Hematopoietic multipotent progenitor cell treated with erythropoietin and hydrocortisone succinate and interleukin-3 and kit ligand, for 17 days (in vitro differentiated cells): ENCODE results near the gene UBE2R2.

Experiments
- DNase-seq: peaks from one replicate; pipeline ENCODE4 v3.0.0-alpha.2; 2015; ENCODE audit warnings: low spot score

UBE2R2 gene

DNA sequence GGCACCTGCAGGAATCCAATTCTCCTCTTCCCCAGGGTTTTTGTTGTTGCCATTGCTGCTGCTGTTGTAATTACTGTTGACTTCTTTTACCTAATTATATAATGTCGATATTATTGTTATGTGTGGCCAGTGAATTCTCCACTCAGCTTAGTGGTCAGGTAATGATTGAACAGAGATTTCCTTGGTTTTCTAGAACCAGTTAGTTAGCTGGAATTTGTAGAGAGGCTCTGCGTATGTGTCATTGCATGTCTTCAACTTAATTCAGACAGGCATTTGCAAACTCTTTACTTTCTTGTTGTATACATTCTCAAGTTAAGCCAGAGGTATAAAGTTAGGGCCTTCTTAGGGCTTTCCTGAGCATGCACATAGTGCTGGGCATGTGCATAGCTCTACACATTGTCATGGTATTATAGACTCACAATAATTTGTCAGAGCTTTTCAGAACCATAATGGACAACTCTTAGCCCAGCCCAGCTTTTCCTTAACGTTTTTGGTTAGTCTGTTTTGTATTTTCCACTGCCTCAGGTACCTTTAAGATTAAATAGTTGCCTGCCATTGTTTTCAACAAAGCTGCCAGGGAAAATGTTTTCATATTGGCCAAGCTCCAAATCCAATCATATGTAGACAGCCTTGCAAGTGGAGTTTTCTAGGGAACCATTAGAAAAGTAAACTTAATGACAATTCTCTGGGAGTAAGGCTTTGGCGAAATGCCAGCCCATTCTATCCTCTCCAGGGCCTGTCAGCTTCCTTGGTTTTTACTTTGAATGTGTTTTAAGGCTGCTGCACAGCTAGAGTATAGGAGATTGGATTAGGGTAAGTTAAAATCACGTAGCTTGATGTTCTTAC lies 68.1 kb downstream of the UBE2R2 start:
- DNase-seq: no peak

DNA sequence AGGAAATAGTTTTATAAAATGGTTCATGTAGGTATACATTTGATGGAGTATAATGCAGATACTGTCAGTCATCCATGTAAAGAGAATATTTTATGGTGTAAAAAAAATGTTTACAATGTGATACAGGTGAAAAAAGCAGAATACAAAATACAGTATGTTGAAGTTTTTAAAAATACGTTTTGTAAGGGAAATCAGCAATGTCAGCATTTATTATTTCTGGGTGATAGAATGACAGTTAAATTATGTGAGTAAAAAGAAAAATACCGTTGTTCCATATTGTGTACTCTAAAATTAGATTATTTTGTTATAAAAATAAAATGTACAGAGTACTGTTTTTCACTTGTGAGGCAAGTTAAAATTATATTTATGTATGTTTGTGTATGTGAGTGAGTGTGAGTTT lies 69.0 kb downstream of the UBE2R2 start:
- DNase-seq: no peak

GRCh38 chr9:33893861-33894260 lies 76.9 kb downstream of the UBE2R2 start:
- no peak for DNase-seq

- no peak for DNase-seq
Measured at GRCh38 chr9:33894316-33894715, 77.4 kb downstream of the UBE2R2 start.

GRCh38 chr9:33903157-33903780 lies 86.3 kb downstream of the UBE2R2 start:
- DNase-seq: no peak

DNA sequence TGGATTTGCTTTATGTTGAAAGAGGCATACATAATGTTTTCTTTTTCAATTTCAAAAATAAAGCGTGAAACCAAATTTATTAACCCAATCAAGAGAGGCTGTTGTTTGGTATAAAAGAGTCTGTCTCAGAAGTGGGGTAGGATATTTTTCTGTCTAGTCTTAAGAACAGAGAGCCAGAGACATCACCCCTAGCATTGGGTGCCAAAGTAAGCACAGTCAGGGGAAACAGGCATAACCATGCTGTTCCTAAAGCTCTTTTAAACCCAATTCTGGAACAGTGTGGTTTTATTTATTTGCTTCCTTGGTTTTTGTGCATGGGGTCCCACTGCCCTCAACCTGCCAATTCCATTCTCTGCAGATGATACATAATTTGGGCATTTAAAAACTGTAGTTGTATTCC lies 88.2 kb downstream of the UBE2R2 start:
- no peak for DNase-seq

DNA sequence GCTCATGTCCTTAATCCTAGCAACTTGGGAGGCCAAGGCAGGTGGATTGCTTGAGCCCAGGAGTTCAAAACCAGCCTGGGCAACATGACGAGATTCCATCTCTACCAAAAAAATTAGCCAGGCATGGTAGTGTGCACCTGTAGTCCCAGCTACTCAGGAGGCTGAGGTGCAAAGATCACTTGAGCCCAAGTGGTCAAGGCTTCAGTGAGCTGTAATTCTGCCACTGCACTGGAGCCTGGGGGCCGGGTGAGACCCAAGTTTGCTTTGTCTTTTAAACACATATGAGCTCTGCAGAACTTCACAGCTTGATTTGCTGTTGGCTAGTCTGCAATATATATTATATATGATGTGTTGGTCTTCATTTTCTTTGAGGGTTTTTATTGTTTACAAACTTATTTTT lies 89.8 kb downstream of the UBE2R2 start:
- no peak for DNase-seq

- no peak for DNase-seq
Measured at GRCh38 chr9:33907347-33907746, 90.4 kb downstream of the UBE2R2 start.

DNA sequence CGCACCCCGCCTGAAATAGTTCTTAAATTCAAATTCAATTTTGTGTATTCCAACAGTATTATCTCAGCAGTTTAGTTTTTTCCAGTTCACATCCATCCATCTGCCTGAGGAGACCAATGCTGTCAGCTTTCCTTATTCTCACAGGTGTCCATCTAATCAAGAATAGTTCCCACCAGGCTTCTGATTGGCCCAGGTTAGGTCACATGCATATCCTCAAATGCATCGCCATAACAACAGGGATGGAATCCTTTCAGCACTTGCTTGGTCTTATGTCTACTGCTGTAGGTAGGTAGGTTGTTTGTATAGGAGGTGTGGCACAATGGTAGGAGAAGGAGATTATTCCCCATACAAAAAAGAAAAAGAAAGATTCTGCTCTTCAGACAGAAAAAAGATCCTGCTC lies 91.2 kb downstream of the UBE2R2 start:
- DNase-seq: no peak

GRCh38 chr9:33908749-33909148 lies 91.8 kb downstream of the UBE2R2 start:
- DNase-seq: no peak

- DNase-seq: no peak
Measured at GRCh38 chr9:33913541-33913940, 96.6 kb downstream of the UBE2R2 start.

- DNase-seq: no peak
Measured at GRCh38 chr9:33914887-33915628, 98.1 kb downstream of the UBE2R2 start.

GRCh38 chr9:33917036-33917435 lies 100.1 kb downstream of the UBE2R2 start:
- no peak for DNase-seq

DNA sequence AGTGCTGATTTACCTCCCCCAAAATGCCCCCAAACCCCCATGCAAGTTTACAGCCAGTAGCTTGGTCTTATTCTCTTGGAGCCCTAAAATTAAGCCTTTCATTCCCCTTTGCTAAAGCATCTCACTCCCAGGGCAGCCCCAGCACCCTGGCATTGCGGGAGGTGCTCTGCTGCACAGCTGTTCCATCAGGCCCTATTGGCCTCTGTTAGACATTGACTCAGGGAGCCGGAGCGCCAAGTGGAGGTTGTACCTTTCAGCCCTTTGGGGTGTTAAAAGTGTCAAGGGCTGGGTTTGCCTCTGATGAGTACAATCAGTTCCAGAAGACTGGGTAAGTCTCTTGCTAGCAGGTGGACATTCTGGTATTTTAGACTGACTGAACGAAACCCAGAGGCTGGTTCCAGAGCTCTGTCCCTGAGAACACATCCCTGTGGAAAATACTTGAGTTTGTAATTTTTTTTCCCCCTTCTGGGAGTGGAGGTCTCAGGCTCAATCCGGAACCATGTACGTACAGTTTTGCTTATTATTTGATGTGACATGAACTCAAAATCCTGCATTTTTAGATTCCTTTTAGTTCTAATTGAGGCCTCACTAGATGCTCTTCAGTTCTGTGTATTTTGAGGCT lies 102.4 kb downstream of the UBE2R2 start:
- no peak for DNase-seq

DNA sequence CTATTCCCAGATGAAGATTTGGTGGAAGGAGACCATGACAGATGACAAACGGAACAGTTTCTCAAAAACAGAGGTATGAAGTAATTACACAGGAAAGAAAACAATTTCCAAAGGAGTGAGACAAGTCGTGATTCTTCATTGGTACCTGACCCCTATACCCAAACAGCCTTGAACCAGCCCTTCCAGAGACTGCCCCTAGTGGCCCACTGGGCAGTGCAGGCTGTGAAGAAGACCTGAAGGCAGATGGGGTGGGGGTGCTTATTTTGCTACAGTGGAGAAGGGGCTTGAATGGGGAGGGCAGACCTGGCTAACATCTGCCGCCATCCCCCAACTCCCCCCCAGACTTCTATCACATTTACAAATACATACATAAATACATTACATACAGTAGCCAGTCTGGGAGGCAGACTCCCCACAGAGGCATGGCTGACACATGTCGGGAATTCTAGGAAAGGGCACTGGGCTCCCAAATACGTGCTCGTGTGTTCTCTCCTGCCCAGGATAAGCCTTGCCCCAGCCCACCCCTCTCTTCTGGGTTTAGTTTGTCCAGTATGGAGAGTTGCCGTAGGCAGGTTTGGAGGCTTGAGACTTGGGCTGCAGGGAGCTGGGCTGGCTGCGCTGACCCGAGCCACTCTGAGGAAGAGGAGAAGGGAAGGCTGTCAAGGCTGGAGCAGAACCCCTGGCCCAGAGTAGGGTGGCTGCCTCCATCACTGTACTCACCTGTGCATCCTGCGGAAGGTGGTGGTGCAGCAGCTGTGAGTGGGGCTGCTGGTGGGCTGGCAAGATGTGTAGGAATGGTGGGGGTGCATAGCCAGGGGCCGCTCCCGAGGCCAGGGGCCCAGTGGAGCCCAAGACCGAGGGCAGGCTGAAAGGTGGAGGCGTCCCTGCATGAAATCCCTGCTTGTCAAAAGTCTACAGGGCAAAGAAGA lies 105.3 kb downstream of the UBE2R2 start:
- no peak for DNase-seq

DNA sequence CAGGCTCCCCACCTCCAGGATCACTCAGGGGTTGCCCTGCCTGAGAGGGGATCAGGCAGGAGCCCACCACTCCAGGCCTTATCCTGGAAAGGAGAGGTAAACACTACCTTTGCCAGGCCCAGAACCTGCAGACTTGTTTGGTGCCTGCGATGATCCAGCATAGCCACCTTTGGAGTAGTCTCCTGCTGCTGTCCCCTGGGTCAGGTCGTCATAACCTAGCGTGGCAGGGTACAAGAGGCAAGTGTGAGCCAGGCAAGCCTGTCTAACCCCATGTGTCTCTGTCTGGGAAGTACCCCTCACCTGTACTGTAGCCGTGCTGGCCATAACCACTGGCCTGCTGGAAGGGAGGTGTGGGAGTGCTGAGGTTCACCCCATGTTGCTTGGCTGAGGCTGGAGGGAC lies 106.1 kb downstream of the UBE2R2 start:
- no peak for DNase-seq

DNA sequence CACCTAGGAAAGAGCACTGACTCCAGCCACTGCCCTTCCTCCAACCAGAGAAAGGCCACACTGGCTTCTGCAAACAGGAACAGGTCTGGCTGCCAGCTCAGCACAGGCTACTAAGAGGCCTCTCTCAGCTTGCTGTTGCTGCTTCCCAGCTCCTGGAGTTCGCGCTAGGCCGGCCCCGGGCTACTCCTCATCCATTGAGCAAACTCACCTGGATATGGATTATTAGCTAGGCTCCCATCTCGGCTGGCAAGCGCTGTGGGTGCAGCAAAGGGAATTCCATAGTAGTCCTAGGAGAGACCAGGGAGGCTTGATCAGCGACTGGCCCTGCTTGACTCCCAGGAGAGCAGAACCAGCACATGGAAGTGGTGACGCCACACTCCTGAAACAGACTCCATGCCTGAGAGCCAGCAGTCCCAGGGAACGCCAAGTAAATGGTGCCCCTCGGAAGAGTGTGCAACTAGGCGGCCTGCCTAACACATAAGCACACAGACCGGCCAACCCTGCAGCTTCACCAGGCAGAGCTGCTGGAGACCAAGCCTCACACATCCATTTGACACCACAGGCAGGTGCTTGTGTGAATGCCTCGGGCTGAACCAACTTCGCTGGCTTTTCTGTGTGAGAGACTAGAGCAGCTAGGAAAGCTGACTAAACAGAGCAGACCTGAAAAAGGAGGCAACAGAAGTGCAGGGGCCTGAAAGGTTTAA lies 107.2 kb downstream of the UBE2R2 start:
- DNase-seq: no peak

DNA sequence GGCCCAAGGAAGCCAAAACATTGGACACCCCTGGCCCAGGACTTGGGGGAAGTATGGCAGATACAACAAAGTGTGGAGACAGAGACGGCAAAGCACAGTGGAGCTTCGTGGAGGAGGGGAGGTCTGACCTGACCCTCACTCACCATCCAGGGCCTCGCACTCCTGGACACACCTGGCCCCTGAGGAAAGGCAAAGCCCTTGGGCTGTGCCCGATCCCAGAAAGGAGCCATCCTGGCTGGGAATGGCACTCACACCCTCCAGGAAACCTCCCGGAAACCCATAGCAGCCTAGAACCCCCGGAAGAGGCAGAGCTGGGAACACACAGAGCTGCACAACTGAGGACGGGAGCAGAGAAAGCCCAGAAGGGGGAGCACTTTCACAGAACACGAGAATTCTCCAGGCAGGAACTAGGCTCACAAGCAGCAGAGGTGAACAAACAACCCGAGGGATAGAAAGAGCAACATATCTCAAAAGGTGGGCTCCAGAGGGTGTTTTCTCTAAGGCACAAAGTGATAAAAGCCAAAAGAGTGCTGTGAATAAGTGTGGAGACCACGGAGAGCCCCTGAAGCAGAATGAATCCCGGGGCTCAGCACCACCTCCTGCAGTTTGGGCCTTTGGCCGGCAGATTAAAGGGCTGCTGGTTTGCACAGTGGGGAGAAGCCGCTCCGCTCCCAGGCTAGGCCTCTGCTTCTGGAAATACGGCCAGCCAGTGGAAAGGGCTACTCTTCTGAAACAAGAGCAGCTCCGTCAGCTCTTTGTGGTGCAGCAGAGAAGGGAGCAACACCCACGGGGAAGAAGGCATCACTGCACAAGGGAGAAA lies 108.2 kb downstream of the UBE2R2 start:
- peak; percentile 45 for DNase-seq

DNA sequence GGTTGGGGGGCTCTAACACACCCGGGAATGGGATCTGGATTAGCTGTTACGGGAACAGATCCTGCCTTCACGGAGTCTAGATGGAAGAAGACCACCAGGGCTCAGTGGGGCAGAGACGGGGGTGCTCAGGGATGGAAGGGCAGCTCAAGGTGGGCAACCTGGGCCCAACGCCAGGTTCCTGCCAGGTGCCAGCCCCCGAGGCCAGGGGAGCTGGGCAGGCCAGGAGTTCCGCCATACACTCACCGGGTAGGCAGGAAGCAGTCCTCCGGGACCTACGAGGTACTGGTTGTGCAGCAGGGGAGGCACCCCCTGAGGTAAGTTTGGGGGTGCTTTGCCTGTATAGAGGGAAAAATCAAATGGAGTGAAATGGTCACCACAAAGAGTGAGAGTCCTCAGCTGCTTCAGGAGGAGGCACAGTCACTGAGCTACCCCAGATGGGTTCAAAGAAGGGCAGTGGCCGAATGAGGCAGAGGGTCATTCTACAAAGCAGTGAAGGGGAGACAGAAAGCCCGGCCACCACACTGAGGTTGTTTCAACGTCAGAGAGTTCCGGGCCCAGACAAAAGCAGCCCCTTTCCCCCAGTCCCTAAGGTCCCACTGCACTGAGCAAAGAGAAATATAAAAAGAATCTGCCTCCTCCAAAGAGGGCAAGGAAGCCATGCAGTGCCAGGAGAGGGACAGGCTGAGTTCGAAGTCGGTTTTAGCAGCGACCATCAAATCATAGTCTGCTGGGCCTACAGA lies 110.0 kb downstream of the UBE2R2 start:
- DNase-seq: no peak
